Measurements from ENCODE around the gene UBA7.
"Not testable (repeated sequence)": the region's sequence is repeated elsewhere in the genome, so short reads cannot be mapped to it uniquely, and the experiment has no call there.

Gene UBA7

DNA sequence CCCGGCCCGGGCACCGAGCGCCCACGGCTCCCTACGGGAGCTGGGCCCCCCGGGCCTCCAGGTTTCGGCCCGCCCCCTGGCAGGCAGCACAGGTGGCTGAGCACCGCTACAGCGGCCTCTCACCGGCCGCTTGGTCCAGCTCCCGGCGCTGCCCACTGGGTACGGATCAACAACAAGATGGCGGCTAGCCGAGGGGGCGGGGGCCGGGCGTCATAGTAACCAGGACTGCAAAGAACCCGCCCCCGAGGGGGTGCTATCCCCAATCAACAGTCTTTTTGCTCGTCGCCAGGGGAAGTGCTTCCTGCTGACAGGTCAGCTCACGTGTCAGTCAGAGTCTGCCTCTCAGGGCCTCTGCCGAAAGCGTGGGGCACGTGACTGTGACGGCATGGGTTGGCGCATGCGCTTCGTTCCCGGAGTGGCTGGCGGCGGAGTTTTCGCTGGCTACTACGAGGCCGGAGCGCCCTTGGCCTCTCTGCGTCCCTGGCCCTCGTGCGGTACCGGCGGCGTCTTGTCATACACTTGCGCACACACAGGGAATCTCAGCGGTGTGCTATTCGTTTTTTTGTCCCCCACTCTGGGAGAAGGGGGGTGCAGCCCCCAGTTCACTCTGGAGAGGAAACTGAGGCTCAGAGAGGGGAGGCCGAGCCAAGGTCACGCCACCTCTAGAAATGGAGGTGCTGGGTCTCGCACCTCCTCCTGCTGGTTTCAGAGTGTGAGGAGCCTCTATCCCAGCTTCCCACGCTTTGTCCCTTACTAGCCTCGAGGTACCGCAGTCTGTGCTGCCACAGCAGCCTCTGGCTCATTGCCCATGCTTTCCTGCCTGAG, 27.2 kb downstream of the UBA7 start, which contains the start of gene IP6K1:
IP6K1 (minus strand) TSS at position 186 of the 825 bp plus-strand sequence. CDS start 38,502 bp downstream, outside the sequence.
- peak within 1 kb of the TSS; percentile 49 for H3K27ac ChIP-seq (ENCODE audit: poor library complexity, severe bottlenecking)
- TF ChIP-seq, protein P1, sequence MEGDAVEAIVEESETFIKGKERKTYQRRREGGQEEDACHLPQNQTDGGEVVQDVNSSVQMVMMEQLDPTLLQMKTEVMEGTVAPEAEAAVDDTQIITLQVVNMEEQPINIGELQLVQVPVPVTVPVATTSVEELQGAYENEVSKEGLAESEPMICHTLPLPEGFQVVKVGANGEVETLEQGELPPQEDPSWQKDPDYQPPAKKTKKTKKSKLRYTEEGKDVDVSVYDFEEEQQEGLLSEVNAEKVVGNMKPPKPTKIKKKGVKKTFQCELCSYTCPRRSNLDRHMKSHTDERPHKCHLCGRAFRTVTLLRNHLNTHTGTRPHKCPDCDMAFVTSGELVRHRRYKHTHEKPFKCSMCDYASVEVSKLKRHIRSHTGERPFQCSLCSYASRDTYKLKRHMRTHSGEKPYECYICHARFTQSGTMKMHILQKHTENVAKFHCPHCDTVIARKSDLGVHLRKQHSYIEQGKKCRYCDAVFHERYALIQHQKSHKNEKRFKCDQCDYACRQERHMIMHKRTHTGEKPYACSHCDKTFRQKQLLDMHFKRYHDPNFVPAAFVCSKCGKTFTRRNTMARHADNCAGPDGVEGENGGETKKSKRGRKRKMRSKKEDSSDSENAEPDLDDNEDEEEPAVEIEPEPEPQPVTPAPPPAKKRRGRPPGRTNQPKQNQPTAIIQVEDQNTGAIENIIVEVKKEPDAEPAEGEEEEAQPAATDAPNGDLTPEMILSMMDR (IDR thresholded peaks at IDR 0.05; ENCODE audit: poor library complexity, severe bottlenecking) = no peak
- H3K4me1 ChIP-seq (ENCODE audit: insufficient read depth, poor library complexity, severe bottlenecking) = peaks cover 11% of the 10 kb centered on the region
- DNase-seq (ENCODE audit: low spot score) (peak; percentile 100), ATAC-seq (ENCODE audit: low read depth) (peak; percentile 99)
- H3K36me3 ChIP-seq (ENCODE audit: low read depth) = peaks cover 21% of the 10 kb centered on the region
- no peaks in the 10 kb centered on the region for H3K27me3 ChIP-seq (ENCODE audit: insufficient read depth, poor library complexity, severe bottlenecking)
- H3K9me3 ChIP-seq (ENCODE audit: severe bottlenecking) = no peaks in the 10 kb centered on the region
- H3K4me3 ChIP-seq (ENCODE audit: severe bottlenecking) = peak within 1 kb of the TSS; percentile 75

DNA sequence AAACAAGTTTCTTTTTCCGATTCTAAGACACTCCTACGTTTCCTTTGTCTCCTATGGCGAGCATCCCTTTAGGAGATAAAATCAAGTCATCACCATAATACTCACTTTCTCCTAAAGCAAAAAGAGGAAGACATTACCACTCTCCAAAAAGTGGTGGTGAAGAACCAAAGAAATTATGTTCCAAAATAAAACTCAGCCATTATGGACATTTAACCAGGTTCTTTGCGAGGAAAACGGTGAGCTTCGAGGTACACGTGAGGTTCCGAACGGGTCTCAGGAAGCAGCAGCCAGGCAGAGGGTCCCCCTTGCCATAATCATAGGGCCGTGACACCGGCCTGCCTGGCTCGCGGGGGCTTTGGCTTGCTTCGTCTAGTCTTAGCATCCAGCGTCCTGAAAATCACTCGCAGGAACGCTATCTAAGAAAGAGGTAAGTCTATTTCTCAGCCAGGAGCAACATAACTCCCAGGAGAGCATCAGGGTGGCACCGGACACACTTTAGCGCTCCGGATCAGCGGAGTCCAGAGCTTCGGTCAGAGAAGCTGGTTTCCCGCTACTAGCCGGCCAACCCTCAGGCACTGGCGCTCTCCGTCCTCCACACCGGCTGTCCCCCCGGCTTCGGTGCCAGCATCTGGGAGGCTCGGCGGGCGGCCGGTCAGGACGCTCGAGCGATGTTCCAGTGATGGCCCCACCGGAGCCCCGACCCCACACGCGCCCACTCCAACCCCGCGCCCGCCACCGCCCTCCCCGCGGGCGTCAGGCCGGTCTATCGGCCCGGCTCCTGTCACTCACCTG, 28.0 kb downstream of the UBA7 start:
- H3K27ac ChIP-seq (ENCODE audit: poor library complexity, severe bottlenecking) = peak overlapping the region; percentile 49
- ATAC-seq (ENCODE audit: low read depth) = peak; percentile 46
- peaks cover 11% of the 10 kb centered on the region for H3K4me1 ChIP-seq (ENCODE audit: insufficient read depth, poor library complexity, severe bottlenecking)
- TF ChIP-seq, protein P1 (IDR thresholded peaks at IDR 0.05; ENCODE audit: poor library complexity, severe bottlenecking) = no peak
- H3K36me3 ChIP-seq (ENCODE audit: low read depth) = peaks cover 29% of the 10 kb centered on the region
- H3K4me3 ChIP-seq (ENCODE audit: severe bottlenecking) = peak overlapping the region; percentile 75
- no peaks in the 10 kb centered on the region for H3K27me3 ChIP-seq (ENCODE audit: insufficient read depth, poor library complexity, severe bottlenecking)
- DNase-seq (ENCODE audit: low spot score) = peak; percentile 54
- H3K9me3 ChIP-seq (ENCODE audit: severe bottlenecking) = no peaks in the 10 kb centered on the region

DNA sequence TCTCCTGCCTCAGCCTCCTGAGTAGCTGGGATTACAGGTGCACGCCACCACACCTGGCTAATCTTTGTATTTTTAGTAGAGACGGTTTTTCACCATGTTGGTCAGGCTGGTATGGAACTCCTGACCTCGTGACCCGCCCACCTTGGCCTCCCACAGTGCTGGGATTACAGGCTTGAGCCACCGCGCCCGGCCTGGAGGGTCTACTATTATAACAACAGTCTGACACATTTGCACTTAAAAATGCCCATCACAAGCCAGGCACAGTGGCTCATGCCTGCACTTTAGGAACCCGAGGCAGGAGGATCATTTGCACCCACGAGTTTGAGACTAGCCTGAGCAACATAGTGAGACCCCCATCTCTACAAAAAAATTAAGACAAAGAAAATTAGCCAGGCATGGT, 31.5 kb downstream of the UBA7 start:
- Histone ChIP-seq H3K36me3 (ENCODE audit: low read depth) (peaks cover 42% of the 10 kb centered on the region), H3K4me1 (ENCODE audit: insufficient read depth, poor library complexity, severe bottlenecking) (peaks cover 10% of the 10 kb centered on the region)
- H3K4me3 ChIP-seq (ENCODE audit: severe bottlenecking); H3K9me3 ChIP-seq (ENCODE audit: severe bottlenecking); H3K27me3 ChIP-seq (ENCODE audit: insufficient read depth, poor library complexity, severe bottlenecking); H3K27ac ChIP-seq (ENCODE audit: poor library complexity, severe bottlenecking); ATAC-seq (ENCODE audit: low read depth); DNase-seq (ENCODE audit: low spot score): not testable (repeated sequence)

DNA sequence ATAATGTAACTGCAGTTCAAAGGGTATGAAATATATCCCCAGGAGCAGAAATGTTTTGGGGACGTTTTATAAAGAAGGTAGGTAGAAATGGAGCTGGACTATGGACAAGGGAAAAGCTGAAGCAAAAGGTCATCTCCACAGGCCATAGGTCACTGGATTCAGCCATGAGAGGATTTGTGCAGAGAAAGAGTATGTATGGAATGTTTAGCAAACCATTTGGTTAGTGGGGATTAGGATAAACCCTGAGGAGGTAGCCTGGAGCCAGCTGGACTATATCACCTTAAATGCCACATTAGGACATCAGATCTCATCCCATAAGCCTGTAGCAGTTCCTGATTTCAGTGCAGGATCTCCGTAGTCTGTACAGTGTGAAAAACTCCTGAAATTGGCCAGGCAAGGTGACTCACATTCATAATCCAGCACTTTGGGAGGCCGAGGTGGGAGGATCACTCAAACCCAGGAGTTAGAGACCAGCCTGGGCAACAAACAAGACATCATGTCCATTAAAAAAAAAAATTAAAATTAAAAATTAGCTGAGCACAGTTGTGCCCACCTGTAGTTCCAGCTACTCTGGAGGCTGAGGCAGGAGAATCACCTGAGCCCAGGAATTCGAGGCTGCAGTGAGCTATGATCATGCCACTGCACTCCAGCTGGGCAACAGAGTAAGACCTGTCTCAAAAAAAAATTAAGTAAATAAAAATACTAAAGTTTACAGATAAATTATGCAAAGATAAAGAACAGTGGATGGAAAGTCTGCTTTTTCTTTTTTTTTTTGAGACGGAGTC, 32.1 kb downstream of the UBA7 start:
- DNase-seq (ENCODE audit: low spot score) (no peak), ATAC-seq (ENCODE audit: low read depth) (no peak)
- no peak overlapping the region for H3K4me3 ChIP-seq (ENCODE audit: severe bottlenecking)
- TF ChIP-seq, protein P1 (IDR thresholded peaks at IDR 0.05; ENCODE audit: poor library complexity, severe bottlenecking) = no peak
- H3K36me3 ChIP-seq (ENCODE audit: low read depth) = peaks cover 45% of the 10 kb centered on the region
- no peak overlapping the region for H3K27ac ChIP-seq (ENCODE audit: poor library complexity, severe bottlenecking)
- peaks cover 7% of the 10 kb centered on the region for H3K4me1 ChIP-seq (ENCODE audit: insufficient read depth, poor library complexity, severe bottlenecking)
- H3K9me3 ChIP-seq (ENCODE audit: severe bottlenecking) = no peaks in the 10 kb centered on the region
- H3K27me3 ChIP-seq (ENCODE audit: insufficient read depth, poor library complexity, severe bottlenecking) = no peaks in the 10 kb centered on the region

DNA sequence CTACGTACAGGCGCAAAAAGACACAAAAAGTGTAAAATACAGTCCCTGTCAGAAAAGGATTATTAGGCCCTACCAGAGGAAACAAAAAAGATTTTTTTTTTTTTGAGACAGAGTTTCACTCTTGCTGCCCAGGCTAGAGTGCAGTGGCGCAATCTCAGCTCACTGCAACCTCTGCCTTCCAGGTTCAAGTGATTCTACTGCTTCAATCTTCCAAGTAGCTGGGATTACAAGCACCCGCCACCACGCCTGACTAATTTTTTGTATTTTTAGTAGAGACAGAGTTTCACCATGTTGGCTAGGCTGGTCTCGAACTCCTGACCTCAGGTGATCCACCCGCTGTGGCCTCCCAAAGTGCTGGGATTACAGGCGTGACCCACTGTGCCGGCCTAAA, 32.8 kb downstream of the UBA7 start:
- H3K27me3 ChIP-seq (ENCODE audit: insufficient read depth, poor library complexity, severe bottlenecking); H3K9me3 ChIP-seq (ENCODE audit: severe bottlenecking); ATAC-seq (ENCODE audit: low read depth); H3K4me3 ChIP-seq (ENCODE audit: severe bottlenecking); H3K27ac ChIP-seq (ENCODE audit: poor library complexity, severe bottlenecking); H3K4me1 ChIP-seq (ENCODE audit: insufficient read depth, poor library complexity, severe bottlenecking); DNase-seq (ENCODE audit: low spot score): not testable (repeated sequence)
- peaks cover 45% of the 10 kb centered on the region for H3K36me3 ChIP-seq (ENCODE audit: low read depth)
